ENCODE results near the gene RTP3. TPM values are rescaled to one million over a fixed set of nuclear protein-coding genes. Genes with fewer than 3 reads are reported as not detected.

RTP3 gene
- total and polyA plus RNA-seq, 4 donors: not detected

GRCh38 chr3:46489381-46489780 lies 8.4 kb upstream of the RTP3 start:
- Histone ChIP-seq H3K9ac (ENCODE audit: insufficient read depth in 1 of 2, low read length in 2 of 2) (no peak overlapping the region), H3K4me3 (no peak overlapping the region), H3K4me1 (ENCODE audit: control insufficient read depth in 5 of 5, insufficient read depth in 5 of 5, low read length in 5 of 5) (no peaks in the 10 kb centered on the region), H3K9me3 (ENCODE audit: control insufficient read depth in 4 of 4, insufficient read depth in 3 of 4, low read length in 3 of 4) (no peaks in the 10 kb centered on the region), H3K27ac (ENCODE audit: low read depth in 1 of 2, low read length in 1 of 2) (no peak overlapping the region), H3K27me3 (ENCODE audit: control insufficient read depth in 3 of 3, insufficient read depth in 3 of 3, low read length in 2 of 3) (peaks cover 0 to 3% (median 0%) of the 10 kb centered on the region in 3 donors), H3K36me3 (ENCODE audit: control insufficient read depth in 4 of 4, insufficient read depth in 4 of 4, low read length in 4 of 4) (no peaks in the 10 kb centered on the region)
- DNase-seq (no peak), ATAC-seq (ENCODE audit: insufficient read depth, low FRiP score) (no peak)
- TF ChIP-seq CTCF (IDR thresholded peaks at IDR 0.05; ENCODE audit: control extremely low read depth, extremely low read depth): no peak
- WGBS, 2 donors: 92 to 100% methylated on average over 4 of the region's 4 CpGs

GRCh38 chr3:46489875-46490274 lies 7.9 kb upstream of the RTP3 start:
- Histone ChIP-seq H3K27me3 (ENCODE audit: control insufficient read depth in 3 of 3, insufficient read depth in 3 of 3, low read length in 2 of 3) (peaks cover 0 to 3% (median 0%) of the 10 kb centered on the region in 3 donors), H3K9ac (ENCODE audit: insufficient read depth in 1 of 2, low read length in 2 of 2) (no peak overlapping the region), H3K27ac (ENCODE audit: low read depth in 1 of 2, low read length in 1 of 2) (no peak overlapping the region), H3K9me3 (ENCODE audit: control insufficient read depth in 4 of 4, insufficient read depth in 3 of 4, low read length in 3 of 4) (no peaks in the 10 kb centered on the region), H3K4me3 (no peak overlapping the region), H3K4me1 (ENCODE audit: control insufficient read depth in 5 of 5, insufficient read depth in 5 of 5, low read length in 5 of 5) (no peaks in the 10 kb centered on the region), H3K36me3 (ENCODE audit: control insufficient read depth in 4 of 4, insufficient read depth in 4 of 4, low read length in 4 of 4) (no peaks in the 10 kb centered on the region)
- ATAC-seq (ENCODE audit: insufficient read depth, low FRiP score): no peak
- TF ChIP-seq CTCF (IDR thresholded peaks at IDR 0.05; ENCODE audit: control extremely low read depth, extremely low read depth): no peak
- no peak for DNase-seq
- 41 to 67% methylated on average over 1 of the region's 1 CpG for WGBS, 2 donors

GRCh38 chr3:46490338-46491084 lies 7.3 kb upstream of the RTP3 start:
- no peak overlapping the region for H3K27ac ChIP-seq (ENCODE audit: low read depth in 1 of 2, low read length in 1 of 2)
- 68 to 74% methylated on average over 6 of the region's 6 CpGs for WGBS, 2 donors
- no peak overlapping the region for H3K9ac ChIP-seq (ENCODE audit: insufficient read depth in 1 of 2, low read length in 2 of 2)

More at GRCh38 chr3:46490338-46491084, 7.3 kb upstream of the RTP3 start:
- Histone ChIP-seq H3K36me3 (ENCODE audit: control insufficient read depth in 4 of 4, insufficient read depth in 4 of 4, low read length in 4 of 4) (no peaks in the 10 kb centered on the region), H3K9me3 (ENCODE audit: control insufficient read depth in 4 of 4, insufficient read depth in 3 of 4, low read length in 3 of 4) (no peaks in the 10 kb centered on the region), H3K4me1 (ENCODE audit: control insufficient read depth in 5 of 5, insufficient read depth in 5 of 5, low read length in 5 of 5) (no peaks in the 10 kb centered on the region), H3K4me3 (no peak overlapping the region), H3K27me3 (ENCODE audit: control insufficient read depth in 3 of 3, insufficient read depth in 3 of 3, low read length in 2 of 3) (peaks cover 0 to 3% (median 0%) of the 10 kb centered on the region in 3 donors)
- TF ChIP-seq CTCF (IDR thresholded peaks at IDR 0.05; ENCODE audit: control extremely low read depth, extremely low read depth): no peak
- no peak for DNase-seq
- no peak for ATAC-seq (ENCODE audit: insufficient read depth, low FRiP score)
